SKM-1 (cell line): ENCODE measurements around the gene MINDY4B.
A peak's percentile ranks its signal among the peaks of the same experiment; 100 is the strongest.
"Not testable (repeated sequence)": the region's sequence is repeated elsewhere in the genome, so short reads cannot be mapped to it uniquely, and the experiment has no call there.

Source experiments
- DNase-seq: peaks from one replicate; lab custom pipeline; 2025; ENCODE audit not compliant: unreplicated experiment; lab: John Stamatoyannopoulos, UW

Gene MINDY4B

GRCh38 chr3:150899141-150899540 lies 6.1 kb downstream of the MINDY4B start:
- DNase-seq: no peak

- no peak for DNase-seq
Measured at GRCh38 chr3:150898046-150898754, 7.0 kb downstream of the MINDY4B start.

DNA sequence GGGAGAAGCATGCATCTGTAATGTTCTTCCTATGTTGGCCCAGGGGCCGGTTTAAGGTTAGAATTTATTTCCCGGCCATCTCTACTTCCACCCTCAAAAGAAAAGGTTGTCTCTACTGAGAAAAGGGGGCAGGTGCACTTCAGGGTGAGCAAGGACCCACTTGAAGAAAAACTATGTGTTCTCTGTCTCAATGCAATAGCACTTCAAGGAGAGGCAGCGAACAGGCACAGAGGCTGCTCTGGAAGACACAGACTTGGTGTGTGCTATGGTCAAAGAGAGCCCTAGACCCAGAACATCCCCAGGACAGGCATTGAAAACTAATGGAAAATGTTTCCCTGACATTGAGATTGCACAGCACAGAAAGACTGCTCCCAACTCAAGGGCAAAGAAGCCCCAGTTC lies 7.6 kb downstream of the MINDY4B start:
- no peak for DNase-seq

DNA sequence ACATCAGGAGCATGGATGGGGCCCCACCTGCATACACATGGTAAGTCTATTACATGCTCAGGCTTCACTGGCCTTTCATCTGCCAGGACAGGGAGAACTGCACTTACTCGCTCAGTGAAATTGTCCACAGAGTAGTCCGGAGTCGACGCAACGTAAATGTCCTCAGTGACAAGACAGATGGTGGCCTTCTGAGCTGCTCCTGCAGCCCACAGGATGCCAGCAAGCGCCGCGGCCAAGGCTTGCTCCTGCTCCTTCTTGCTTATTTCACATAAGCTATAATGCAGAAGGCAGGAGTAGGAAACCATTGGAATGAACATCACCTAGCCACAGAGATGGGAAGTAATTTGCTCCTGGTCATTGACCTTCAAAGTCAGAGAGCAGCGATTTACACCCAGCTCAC lies 14.4 kb downstream of the MINDY4B start:
- DNase-seq: no peak

- peak; percentile 35 for DNase-seq
Measured at GRCh38 chr3:150890295-150890694, 14.9 kb downstream of the MINDY4B start.

- no peak for DNase-seq
Measured at GRCh38 chr3:150889106-150889505, 16.1 kb downstream of the MINDY4B start.

DNA sequence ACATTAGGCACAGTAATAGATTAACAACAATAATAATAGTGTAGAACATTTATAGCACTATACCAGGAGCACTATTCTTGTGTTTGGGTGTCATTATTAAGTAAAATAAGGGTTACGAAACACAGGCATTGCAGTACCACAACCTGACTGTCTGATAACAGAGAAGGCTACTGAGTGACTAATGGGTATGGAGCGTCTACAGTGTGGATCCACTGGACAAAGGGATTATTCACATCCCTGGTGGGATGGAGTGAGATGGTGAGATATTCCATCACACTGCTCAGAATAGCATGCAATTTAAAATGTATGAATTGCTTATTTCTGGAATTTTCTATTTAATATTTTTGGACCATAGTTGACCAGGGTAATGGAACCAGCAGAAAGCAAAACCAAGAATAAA lies 18.2 kb downstream of the MINDY4B start:
- DNase-seq: no peak

DNA sequence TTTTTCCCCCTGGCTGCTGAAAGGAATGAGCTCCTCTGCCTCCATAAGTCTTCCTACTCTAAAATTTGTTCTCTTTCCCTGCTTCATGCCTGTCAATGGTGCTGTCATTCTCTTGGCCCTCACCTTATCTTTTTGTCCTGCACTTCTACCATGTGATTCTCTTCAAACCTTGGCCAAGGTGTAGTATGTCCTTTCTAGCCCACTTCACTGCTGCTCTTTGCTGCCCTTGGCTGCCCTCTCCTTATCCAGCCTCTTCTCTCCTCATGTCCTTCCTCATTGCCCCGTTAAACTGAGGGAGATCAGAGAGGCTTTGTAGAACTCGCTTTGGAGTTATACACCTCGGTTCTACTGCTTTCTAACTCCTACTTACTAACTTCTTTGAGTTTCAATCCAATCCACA lies 19.7 kb downstream of the MINDY4B start:
- DNase-seq: no peak

- DNase-seq: no peak
Measured at GRCh38 chr3:150878996-150879575, 26.2 kb downstream of the MINDY4B start.

GRCh38 chr3:150878290-150878689 lies 26.9 kb downstream of the MINDY4B start:
- DNase-seq: no peak

DNA sequence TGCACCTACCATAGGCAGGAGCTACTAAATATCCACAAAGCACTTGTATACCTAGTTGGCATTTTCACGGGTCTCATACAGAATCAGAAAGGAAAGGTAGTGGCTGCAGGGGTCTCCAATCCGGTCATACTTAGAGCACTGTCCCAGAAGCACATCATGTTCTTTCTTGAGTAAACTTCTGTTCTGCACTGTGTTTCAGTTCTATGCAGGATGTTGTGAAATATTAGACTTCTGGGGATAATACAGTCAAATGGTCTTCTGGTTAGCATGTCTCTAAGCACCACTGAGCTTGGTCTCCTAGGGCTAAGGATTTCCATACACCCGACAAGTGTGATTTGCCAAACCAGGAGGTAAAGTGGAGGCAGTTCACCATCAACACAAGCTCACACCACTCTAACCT lies 27.9 kb downstream of the MINDY4B start:
- DNase-seq: no peak

DNA sequence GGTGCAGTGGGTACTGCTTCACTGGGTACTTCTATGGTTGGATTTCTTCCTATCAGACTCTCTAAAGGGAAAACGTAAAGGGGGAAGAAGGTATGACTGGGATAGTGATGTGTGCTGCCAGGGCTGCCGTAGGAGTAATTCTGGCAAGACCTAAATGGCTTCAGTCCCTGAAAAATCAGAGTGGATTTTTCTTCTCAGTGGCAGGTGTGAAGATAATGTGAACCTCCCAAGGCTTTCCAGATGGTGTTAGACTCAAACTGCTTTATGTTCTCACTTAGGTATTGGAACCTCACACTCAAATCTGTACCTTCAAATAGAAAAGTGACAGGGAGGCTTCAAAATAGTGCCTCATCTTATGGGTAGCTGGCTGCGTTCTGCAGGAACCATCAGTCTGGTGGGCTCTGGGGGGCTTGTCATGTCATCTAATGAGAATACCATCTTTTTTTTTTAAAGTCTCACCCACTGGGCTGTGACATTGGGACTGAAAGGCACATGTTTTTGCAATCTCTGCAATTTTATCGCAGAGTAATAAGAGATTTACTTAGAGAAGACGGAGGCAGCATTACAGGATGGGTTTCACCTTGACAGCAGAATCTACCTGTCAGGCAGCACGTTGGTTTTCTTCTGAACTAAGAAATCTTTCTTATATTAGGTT lies 28.5 kb downstream of the MINDY4B start:
- no peak for DNase-seq

DNA sequence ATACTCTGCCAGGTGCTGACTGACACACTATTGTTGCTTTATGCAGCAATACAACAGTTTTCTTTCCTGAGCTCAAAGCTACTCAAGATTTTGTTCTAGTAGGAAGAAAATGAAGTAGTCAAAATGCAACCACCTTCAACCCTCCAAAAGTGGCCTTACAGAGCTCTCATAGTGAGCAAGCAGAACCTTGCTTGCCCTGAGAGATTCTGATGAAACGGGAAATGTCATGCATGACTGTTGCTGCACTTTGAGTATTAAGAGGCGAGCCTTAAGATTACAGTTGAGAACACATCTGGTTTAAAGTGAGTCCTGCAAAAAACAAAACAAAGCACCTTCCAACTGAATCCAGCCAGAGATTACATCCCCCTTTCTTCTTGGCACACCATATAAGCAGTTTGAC lies 29.7 kb downstream of the MINDY4B start:
- no peak for DNase-seq

GRCh38 chr3:150874666-150875219 lies 30.5 kb downstream of the MINDY4B start:
- DNase-seq: no peak

- no peak for DNase-seq
Measured at GRCh38 chr3:150871192-150871591, 34.0 kb downstream of the MINDY4B start.

DNA sequence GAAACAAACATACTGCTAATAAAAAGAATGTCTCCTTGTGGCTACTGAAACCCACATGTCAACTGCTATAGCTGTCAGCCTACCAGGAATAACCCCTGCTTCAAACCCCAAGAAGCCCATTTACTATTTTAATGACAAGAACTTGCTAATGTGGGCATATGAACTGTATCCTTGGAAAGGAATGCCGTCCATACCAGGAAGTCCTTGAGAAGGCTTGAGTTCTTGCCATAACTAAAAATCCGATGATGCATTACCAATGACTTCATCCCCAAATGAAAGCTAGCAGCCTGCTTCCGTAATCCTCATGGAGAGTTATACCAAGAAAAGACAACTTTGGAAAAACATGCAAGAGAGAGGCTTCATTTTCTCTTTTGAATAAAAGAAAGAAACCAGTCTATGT lies 34.8 kb downstream of the MINDY4B start:
- DNase-seq: no peak

GRCh38 chr3:150868282-150868681 lies 37.0 kb downstream of the MINDY4B start:
- no peak for DNase-seq

DNA sequence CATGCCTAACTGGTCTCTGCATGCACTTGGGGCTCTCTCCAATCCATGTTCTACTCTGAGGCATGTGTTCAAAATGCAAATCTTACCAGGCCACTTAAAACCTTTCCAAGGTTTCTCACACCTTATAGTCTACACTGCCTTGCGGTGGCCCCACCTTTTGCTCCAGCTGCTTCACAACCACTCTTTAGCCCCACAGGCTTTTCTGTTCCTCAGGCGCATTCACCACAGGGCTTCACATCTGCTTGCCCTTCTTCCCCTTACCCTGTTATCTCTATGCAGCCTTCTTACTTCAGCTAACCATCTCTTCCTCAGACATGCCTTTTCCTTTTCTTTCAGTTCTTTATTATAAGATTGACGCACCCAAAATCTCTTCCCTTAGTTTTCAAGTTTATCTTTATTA lies 37.8 kb downstream of the MINDY4B start:
- DNase-seq: no peak

DNA sequence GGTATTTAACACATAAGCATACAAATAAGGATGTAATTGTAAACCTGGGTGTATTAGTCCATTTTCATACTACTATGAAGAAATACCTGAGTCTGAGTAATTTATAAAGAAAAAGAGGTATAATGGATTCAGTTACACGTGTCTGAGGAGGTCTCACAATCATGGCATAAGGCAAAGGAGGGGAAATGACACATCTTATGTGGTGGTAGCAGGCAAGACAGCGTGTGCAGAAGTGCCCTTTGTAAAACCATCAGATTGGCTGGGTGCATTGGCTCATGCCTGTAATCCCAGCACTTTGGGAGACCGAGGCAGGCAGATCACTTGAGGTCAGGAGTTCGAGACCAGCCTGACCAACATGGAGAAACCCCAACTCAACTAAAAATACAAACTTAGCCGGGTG lies 41.3 kb downstream of the MINDY4B start:
- DNase-seq: not testable (repeated sequence)

DNA sequence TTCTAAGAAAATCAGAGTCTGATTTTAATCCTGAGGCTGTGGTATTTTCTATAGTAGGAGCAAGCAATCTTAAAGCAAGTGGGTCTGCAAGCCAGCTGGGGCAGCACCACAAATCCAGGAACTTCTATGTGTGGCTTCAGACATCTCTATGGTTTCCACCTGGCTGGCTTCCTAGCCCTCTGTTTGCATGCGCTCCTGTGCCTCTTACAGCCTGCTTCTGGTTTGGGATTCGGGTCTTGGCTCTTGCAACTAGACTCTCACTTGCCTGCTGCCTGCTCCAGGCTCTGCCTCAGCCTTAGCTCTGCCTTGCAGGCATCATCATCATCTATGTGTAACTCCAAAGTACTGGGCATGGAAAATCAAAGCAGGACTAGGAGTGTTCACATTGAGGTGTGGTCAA lies 43.4 kb downstream of the MINDY4B start:
- DNase-seq: no peak

DNA sequence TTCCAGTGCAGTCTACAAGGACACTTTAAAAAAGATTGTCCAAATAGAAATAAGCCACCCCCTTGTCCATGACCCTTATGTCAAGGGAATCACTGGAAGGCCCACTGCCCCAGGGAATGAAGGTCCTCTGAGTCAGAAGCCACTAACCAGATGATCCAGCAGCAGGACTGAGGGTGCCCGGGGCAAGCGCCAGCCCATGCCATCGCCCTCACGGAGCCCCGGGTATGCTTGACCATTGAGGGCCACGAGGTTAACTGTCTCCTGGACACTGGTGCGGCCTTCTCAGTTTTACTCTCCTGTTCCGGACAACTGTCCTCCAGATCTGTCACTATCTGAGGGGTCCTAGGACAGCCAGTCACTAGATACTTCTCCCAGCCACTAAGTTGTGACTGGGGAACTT lies 47.3 kb downstream of the MINDY4B start:
- not testable (repeated sequence) for DNase-seq

GRCh38 chr3:150850191-150850590 lies 55.0 kb downstream of the MINDY4B start:
- no peak for DNase-seq
